ENCODE measurements around the gene PLCL1. TPM values are rescaled to one million over a fixed set of nuclear protein-coding genes. Genes with fewer than 3 reads are reported as not detected.

The PLCL1 gene
- total RNA-seq, 4 donors from 2014 or later, result 0.34 to 4.2 (median 1.2) TPM

GRCh38 chr2:197835293-197835692, 30.9 kb downstream of the PLCL1 start:
- 53 to 59% methylated on average over 4 of the region's 4 CpGs for WGBS, 2 donors
- Histone ChIP-seq H3K27me3 (no peaks in the 10 kb centered on the region), H3K27ac (no peak overlapping the region), H3K4me3 (no peak overlapping the region), H3K4me1 (no peaks in the 10 kb centered on the region), H3K9me3 (no peaks in the 10 kb centered on the region), H3K36me3 (no peaks in the 10 kb centered on the region)
- no peak for TF ChIP-seq CTCF (IDR thresholded peaks at IDR 0.05)
- no peak for TF ChIP-seq POLR2A (IDR thresholded peaks at IDR 0.05)
- no peak for DNase-seq
- intact Hi-C loops (cut with DNase I), result no loop called here

- no peaks in the 10 kb centered on the region for H3K9me3 ChIP-seq
- DNase-seq, result no peak
- H3K4me3 ChIP-seq, result peak overlapping the region in 3 of 4 donors; percentile 10 to 42 (median 15)
- H3K36me3 ChIP-seq, result no peaks in the 10 kb centered on the region
- 19 to 56% methylated on average over 5 of the region's 5 CpGs for whole genome bisulfite sequencing, 2 donors
- intact Hi-C loops (cut with DNase I), result no loop called here
- no peaks in the 10 kb centered on the region for H3K4me1 ChIP-seq
- TF ChIP-seq POLR2A (IDR thresholded peaks at IDR 0.05), result no peak
- TF ChIP-seq CTCF (IDR thresholded peaks at IDR 0.05), result no peak
- H3K27ac ChIP-seq, result peak overlapping the region in 3 of 4 donors; percentile 12 to 60 (median 51)
- no peaks in the 10 kb centered on the region for H3K27me3 ChIP-seq
These were observed 33.6 kb downstream of the PLCL1 start for GRCh38 chr2:197838036-197838435.

DNA sequence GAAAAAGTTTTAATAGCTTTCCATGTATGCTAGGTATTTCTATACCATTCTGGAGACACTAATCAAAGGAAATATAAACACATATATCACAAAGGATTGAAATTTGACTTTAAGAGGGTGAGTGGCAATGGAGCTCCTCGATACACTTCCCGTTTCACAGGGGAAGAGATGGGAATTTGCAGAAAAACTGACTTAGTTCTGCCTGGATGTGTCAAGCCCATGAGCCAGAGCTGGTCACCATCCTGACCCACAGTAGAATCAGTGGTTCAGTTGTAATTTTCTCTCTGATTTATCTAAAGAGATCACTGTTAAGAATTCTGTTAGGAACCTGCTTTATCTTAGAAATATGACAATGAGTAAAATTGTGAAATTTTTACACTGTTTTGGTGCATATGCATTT, 34.2 kb downstream of the PLCL1 start:
- no peak for DNase-seq
- Histone ChIP-seq H3K4me3 (peak overlapping the region in 3 of 4 donors; percentile 10 to 42 (median 15)), H3K27me3 (no peaks in the 10 kb centered on the region), H3K4me1 (no peaks in the 10 kb centered on the region), H3K27ac (peak overlapping the region in 3 of 4 donors; percentile 12 to 60 (median 51)), H3K36me3 (no peaks in the 10 kb centered on the region), H3K9me3 (no peaks in the 10 kb centered on the region)
- WGBS, 2 donors, result 62 to 73% methylated on average over 2 of the region's 2 CpGs
- TF ChIP-seq POLR2A (IDR thresholded peaks at IDR 0.05) (no peak), CTCF (IDR thresholded peaks at IDR 0.05) (no peak)
- intact Hi-C loops (cut with DNase I), result no loop called here

- Histone ChIP-seq H3K36me3 (no peaks in the 10 kb centered on the region), H3K27ac (no peak overlapping the region), H3K4me1 (no peaks in the 10 kb centered on the region), H3K9me3 (no peaks in the 10 kb centered on the region), H3K27me3 (no peaks in the 10 kb centered on the region), H3K4me3 (no peak overlapping the region)
- TF ChIP-seq CTCF (IDR thresholded peaks at IDR 0.05) (no peak), POLR2A (IDR thresholded peaks at IDR 0.05) (no peak)
- no peak for DNase-seq
- 77 to 80% methylated on average over 5 of the region's 5 CpGs for WGBS, 2 donors
- intact Hi-C loops (cut with DNase I), result no loop called here
These were observed 34.9 kb downstream of the PLCL1 start for GRCh38 chr2:197839327-197839726.

DNA sequence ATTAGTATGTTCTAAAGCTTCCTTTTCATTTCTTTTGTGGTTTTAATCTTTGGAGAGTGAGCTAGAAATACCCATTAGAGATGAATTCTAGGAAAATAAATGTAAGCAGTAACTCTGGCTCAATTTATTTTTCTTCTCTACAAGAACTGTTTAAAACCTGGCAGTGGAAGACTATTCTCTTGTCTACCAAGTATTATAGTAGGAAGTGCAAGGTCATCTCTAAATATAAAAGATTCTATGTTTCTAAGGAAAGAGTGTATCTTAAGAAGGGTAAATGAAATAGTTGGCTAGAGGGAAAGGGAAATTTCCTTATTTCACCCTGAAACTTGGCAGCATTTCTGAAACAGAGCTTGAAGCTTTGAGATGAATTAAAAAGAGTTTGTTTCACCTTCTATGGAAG, 35.5 kb downstream of the PLCL1 start:
- TF ChIP-seq CTCF (IDR thresholded peaks at IDR 0.05) (no peak), POLR2A (IDR thresholded peaks at IDR 0.05) (no peak)
- intact Hi-C loops (cut with DNase I), result no loop called here
- Histone ChIP-seq H3K4me3 (no peak overlapping the region), H3K36me3 (no peaks in the 10 kb centered on the region), H3K27me3 (no peaks in the 10 kb centered on the region), H3K9me3 (no peaks in the 10 kb centered on the region), H3K4me1 (no peaks in the 10 kb centered on the region), H3K27ac (no peak overlapping the region)
- DNase-seq, result no peak

Data from esophagus squamous epithelium (tissue), 5 donors.